H1 (cell line): ENCODE data around the gene PALM3. TPM values are rescaled to one million over a fixed set of nuclear protein-coding genes. Genes with fewer than 3 reads are reported as not detected.

Experiments used
- CTCF ChIA-PET: fragments of 300-600 bp; sonication (Branson Sonifier 250); formaldehyde crosslinking; loops from one replicate; lab custom pipeline; 2021; ENCODE audit not compliant: partially characterized antibody; lab: Charles Lee
- POLR2A ChIA-PET: fragments of 300-600 bp; sonication (Branson Sonifier 250); formaldehyde crosslinking; loops from one replicate; lab custom pipeline; 2021; ENCODE audit warnings: inconsistent platforms; ENCODE audit not compliant: partially characterized antibody; lab: Charles Lee
- DNase-seq, 2 experiments: peaks; one replicate each; pipeline versions ENCODE4 v3.0.0 to v3.0.0-alpha.2; 2010 to 2022; ENCODE audit warnings: low spot score in 2 of 2, low read depth in 1 of 2, mixed read lengths in 1 of 2
- FAIRE-seq: peaks from 2 replicates; lab custom pipeline; 2011; peaks lifted over from hg19 to GRCh38; lab: Jason Lieb, UNC
- H2AFZ ChIP-seq: 2 replicates; pipeline ENCODE4 v1.8.1; 2012; ENCODE audit warnings: low read length, inconsistent platforms
- H2AK5ac ChIP-seq: 2 replicates; pipeline ENCODE4 v1.6.1; 2013; ENCODE audit warnings: low read depth, low read length
- H2BK120ac ChIP-seq: replicated peaks from 2 replicates; pipeline ENCODE3; 2013; ENCODE audit warnings: low read depth, low read length, inconsistent platforms
- H2BK12ac ChIP-seq: 2 replicates; pipeline ENCODE4 v1.6.1; 2013; ENCODE audit warnings: low read depth, low read length
- H2BK15ac ChIP-seq: 2 replicates; pipeline ENCODE4 v1.6.1; 2013; ENCODE audit warnings: low read length
- H2BK20ac ChIP-seq: 2 replicates; pipeline ENCODE4 v1.6.1; 2013; ENCODE audit warnings: low read length
- H2BK5ac ChIP-seq: 2 replicates; pipeline ENCODE4 v1.6.1; 2013; ENCODE audit warnings: low read depth, low read length
- H3K14ac ChIP-seq: 2 replicates; pipeline ENCODE4 v1.6.1; 2013; ENCODE audit warnings: inconsistent platforms; ENCODE audit not compliant: insufficient read length
- H3K18ac ChIP-seq: 2 replicates; pipeline ENCODE4 v1.6.1; 2013; ENCODE audit warnings: low read length; ENCODE audit errors: extremely low read depth
- H3K23ac ChIP-seq: 2 replicates; pipeline ENCODE4 v1.6.1; 2013; ENCODE audit warnings: inconsistent platforms; ENCODE audit not compliant: insufficient read length
- H3K23me2 ChIP-seq: 2 replicates; pipeline ENCODE4 v1.6.1; 2013; ENCODE audit warnings: low read depth, low read length
- H3K27ac ChIP-seq: 2 replicates; pipeline ENCODE4 v1.6.1; 2011; ENCODE audit warnings: low read depth, low read length, inconsistent platforms
- H3K27me3 ChIP-seq, 4 experiments: replicated peaks in 1 of 4; 1 replicate in 1 of 4; 2 replicates in 3 of 4; pipeline versions ENCODE4 v1.6.1 to v1.8.1; 2011 to 2013; ENCODE audit warnings: low read length in 3 of 4, mild to moderate bottlenecking in 3 of 4, inconsistent platforms in 2 of 4, mixed read lengths in 2 of 4, moderate library complexity in 1 of 4; ENCODE audit not compliant: control insufficient read depth in 3 of 4, insufficient read depth in 3 of 4; ENCODE audit errors: extremely low read depth in 1 of 4
- H3K36me3 ChIP-seq, 4 experiments: 2 replicates each; pipeline versions ENCODE4 v1.6.1 to v1.8.1; 2011 to 2013; ENCODE audit warnings: mild to moderate bottlenecking in 4 of 4, low read length in 3 of 4, moderate library complexity in 2 of 4, control low read depth in 1 of 4, inconsistent platforms in 1 of 4; ENCODE audit not compliant: insufficient read depth in 4 of 4, control insufficient read depth in 2 of 4
- H3K4ac ChIP-seq: replicated peaks from 2 replicates; pipeline ENCODE3; 2013; ENCODE audit warnings: low read length, low read depth, mixed read lengths, inconsistent platforms; ENCODE audit not compliant: insufficient read length
- H3K4me1 ChIP-seq, 4 experiments: replicated peaks in 1 of 4; 1 replicate in 1 of 4; 2 replicates in 3 of 4; pipeline versions ENCODE4 v1.6.1 to v1.8.1; 2011 to 2013; ENCODE audit warnings: low read length in 3 of 4, inconsistent platforms in 2 of 4, mixed read lengths in 1 of 4; ENCODE audit not compliant: insufficient read depth in 4 of 4, control insufficient read depth in 3 of 4
- H3K4me2 ChIP-seq, 2 experiments: 2 replicates each; pipeline versions ENCODE4 v1.6.1 to v1.8.1; 2011 to 2013; ENCODE audit warnings: low read depth in 2 of 2, low read length in 2 of 2, control low read depth in 1 of 2, inconsistent platforms in 1 of 2, mild to moderate bottlenecking in 1 of 2; ENCODE audit not compliant: insufficient read depth in 1 of 2
- H3K4me3 ChIP-seq, 4 experiments: fragments of 200-600, 300-600 bp in 1 of 4; sonication (generic), shearing (Covaris generic), sonication (Bioruptor Twin) in 1 of 4; 2 replicates each; pipeline versions ENCODE4 v1.5.1 to v1.8.1; 2011 to 2016; ENCODE audit warnings: low read length in 4 of 4, low read depth in 3 of 4, control low read depth in 2 of 4, inconsistent platforms in 2 of 4, mild to moderate bottlenecking in 2 of 4, mixed read lengths in 1 of 4, moderate library complexity in 1 of 4; ENCODE audit not compliant: insufficient read depth in 2 of 4; ENCODE audit errors: extremely low read depth in 1 of 4
- H3K56ac ChIP-seq: replicated peaks from 2 replicates; pipeline ENCODE3; 2013; ENCODE audit warnings: low read depth, mild to moderate bottlenecking, mixed read lengths, low read length, inconsistent platforms; ENCODE audit not compliant: insufficient read length
- H3K79me1 ChIP-seq: 2 replicates; pipeline ENCODE4 v1.6.1; 2013; ENCODE audit warnings: low read depth, low read length, control low read depth
- H3K79me2 ChIP-seq, 2 experiments: 2 replicates each; pipeline versions ENCODE4 v1.6.1 to v1.8.1; 2012 to 2013; ENCODE audit warnings: low read length in 2 of 2, mild to moderate bottlenecking in 2 of 2, inconsistent platforms in 1 of 2; ENCODE audit not compliant: insufficient read depth in 2 of 2, control insufficient read depth in 1 of 2
- H3K9ac ChIP-seq, 4 experiments: replicated peaks in 1 of 4; 1 replicate in 1 of 4; 2 replicates in 3 of 4; pipeline versions ENCODE4 v1.6.1 to v1.8.1; 2011 to 2013; ENCODE audit warnings: low read depth in 3 of 4, low read length in 3 of 4, control low read depth in 2 of 4, mild to moderate bottlenecking in 2 of 4, moderate library complexity in 2 of 4, inconsistent platforms in 1 of 4; ENCODE audit errors: extremely low read depth in 1 of 4
- H3K9me3 ChIP-seq, 2 experiments: 2 replicates each; pipeline versions ENCODE4 v1.6.1 to v1.8.1; 2012 to 2013; ENCODE audit warnings: mild to moderate bottlenecking in 2 of 2, moderate library complexity in 2 of 2, control low read depth in 1 of 2, inconsistent platforms in 1 of 2, low read depth in 1 of 2, low read length in 1 of 2, mixed read lengths in 1 of 2; ENCODE audit not compliant: insufficient read depth in 2 of 2
- H4K20me1 ChIP-seq, 2 experiments: replicated peaks in 1 of 2; 2 replicates each; pipeline versions ENCODE3 to v1.8.1; 2011 to 2013; ENCODE audit warnings: inconsistent platforms in 2 of 2, low read length in 2 of 2, mild to moderate bottlenecking in 1 of 2; ENCODE audit not compliant: insufficient read depth in 2 of 2, control insufficient read depth in 1 of 2
- H4K5ac ChIP-seq: 2 replicates; pipeline ENCODE4 v1.6.1; 2013; ENCODE audit warnings: low read length, low read depth, mixed read lengths, inconsistent platforms; ENCODE audit not compliant: insufficient read length
- H4K8ac ChIP-seq: 2 replicates; pipeline ENCODE4 v1.8.0; 2013; ENCODE audit warnings: mild to moderate bottlenecking, moderate library complexity, low read length, inconsistent platforms; ENCODE audit not compliant: insufficient read depth; ENCODE audit errors: extremely low read depth
- H4K91ac ChIP-seq: replicated peaks from 2 replicates; pipeline ENCODE3; 2013; ENCODE audit warnings: low read length, mixed read lengths, inconsistent platforms; ENCODE audit not compliant: insufficient read length
- ASH2L ChIP-seq: fragments of 200-600, 300-600 bp; sonication (generic); IDR thresholded peaks from one replicate; pipeline ENCODE4 v1.7.1; 2017; ENCODE audit warnings: low read length
- E2F6 ChIP-seq: IDR thresholded peaks from 2 replicates; pipeline ENCODE4 v1.6.1; 2012; ENCODE audit warnings: inconsistent platforms
- FOSL1 ChIP-seq: IDR thresholded peaks from 2 replicates; pipeline ENCODE4 v1.6.1; 2011; ENCODE audit warnings: mild to moderate bottlenecking, low read depth, low read length, moderate library complexity; ENCODE audit not compliant: insufficient read depth
- KDM1A ChIP-seq: fragments of 200-600, 300-600 bp; sonication (generic); IDR thresholded peaks from 2 replicates; pipeline ENCODE4 v1.7.1; 2016; ENCODE audit warnings: mild to moderate bottlenecking, low read length, borderline replicate concordance
- KDM4A ChIP-seq: IDR thresholded peaks from one replicate; pipeline ENCODE4 v1.7.1; 2012; ENCODE audit warnings: low read depth, mild to moderate bottlenecking, moderate library complexity, low read length, inconsistent platforms; ENCODE audit not compliant: severe bottlenecking
- PHF8 ChIP-seq: fragments of 200-600 bp; sonication (generic); conservative IDR thresholded peaks from 2 replicates; pipeline ENCODE4 v1.7.1; 2012; ENCODE audit warnings: low read depth, mild to moderate bottlenecking, inconsistent platforms, low read length, moderate library complexity
- POLR2A ChIP-seq, 2 experiments: IDR thresholded peaks; 1 replicate in 1 of 2; 2 replicates in 1 of 2; pipeline ENCODE4 v1.6.1; 2011; ENCODE audit warnings: low read depth in 2 of 2, low read length in 2 of 2, mild to moderate bottlenecking in 2 of 2; ENCODE audit errors: control extremely low read depth in 1 of 2
- SIRT6 ChIP-seq: IDR thresholded peaks from one replicate; pipeline ENCODE4 v1.7.1; 2012; ENCODE audit warnings: low read length, inconsistent platforms
- TAF1 ChIP-seq: IDR thresholded peaks from 2 replicates; pipeline ENCODE4 v1.6.1; 2011; ENCODE audit warnings: mild to moderate bottlenecking, low read depth, low read length
- TAF7 ChIP-seq: optimal IDR thresholded peaks from 2 replicates; pipeline ENCODE3; 2011; ENCODE audit warnings: low read depth, mild to moderate bottlenecking, inconsistent platforms, low read length, moderate library complexity, borderline replicate concordance
- YY1 ChIP-seq: IDR thresholded peaks from 2 replicates; pipeline ENCODE4 v1.6.1; 2011; ENCODE audit warnings: low read depth, mild to moderate bottlenecking, low read length
- WGBS, 2 experiments: shearing (Covaris generic) in 1 of 2; methylation state at CpG; one replicate each; pipeline versions ENCODE4 v1.1.6 to v1.1.7; 2013 to 2015; ENCODE audit warnings: low lambda C conversion rate in 2 of 2, mixed read lengths in 2 of 2, inconsistent platforms in 1 of 2, low coverage in 1 of 2, missing lambda C conversion rate in 1 of 2; ENCODE audit not compliant: insufficient replicate concordance in 2 of 2, insufficient coverage in 1 of 2, insufficient read length in 1 of 2; ENCODE audit errors: extremely low coverage in 1 of 2, missing lambda C conversion rate in 1 of 2; 5-methylcytosine and 5-hydroxymethylcytosine counted together
- polyA plus RNA-seq, 7 experiments: library from polyadenylated mRNA; depleted of rRNA in 3 of 7; stranded (reverse) in 5 of 7; unstranded in 2 of 7; fragments of >200 nt in 5 of 7; fragments of 200-250 nt in 2 of 7; gene quantifications; 1 replicate in 5 of 7; 2 replicates in 1 of 7; 4 replicates in 1 of 7; pipeline versions ENCODE4 v1.2.1 to v1.2.3, GENCODE V29; 2011 to 2013; ENCODE audit warnings: missing spikeins in 2 of 7, mixed read lengths in 2 of 7
- total RNA-seq: library from RNA; stranded (reverse); fragmentation: NEBNext Ultra II Directional; extraction: Animal tissue kit (Norgen Biotek cat#: 25700); gene quantifications from 2 replicates; pipeline ENCODE4 v1.2.1, GENCODE V29; 2021

Gene PALM3
- total and polyA plus RNA-seq, 2 of the 8 experiments (the other 6 are each of a cell fraction or from before 2014, with no cell fraction given): 5.8 to 31.3 TPM

GRCh38 chr19:14102102-14102696 is 40.3 kb upstream of the PALM3 start:
- no peak overlapping the region for H2AK5ac ChIP-seq
- ChIA-PET POLR2A (interaction anchor here (1.2 to 2.1 kb wide), 4 partner anchors 9 to 24 kb away, joined by 3 to 6 read pairs (median 4); a partner anchor contains a TSS), CTCF (interaction anchor here (0.6 to 5.3 kb wide), 7 partner anchors 8 to 48 kb away, joined by 3 to 40 read pairs (median 3); a partner anchor contains a TSS)
- H4K20me1 ChIP-seq: peaks cover 0 to 4% of the 10 kb centered on the region in 2 experiments
- no peak overlapping the region for H3K27ac ChIP-seq
- no peaks in the 10 kb centered on the region for H3K9me3 ChIP-seq
- H3K23me2 ChIP-seq: no peaks in the 10 kb centered on the region
- H3K4me3 ChIP-seq: no peak overlapping the region
- no peak for DNase-seq
- H4K8ac ChIP-seq: no peak overlapping the region
- H3K14ac ChIP-seq: no peak overlapping the region
- H3K36me3 ChIP-seq: no peaks in the 10 kb centered on the region
- no peak overlapping the region for H3K4me2 ChIP-seq
- no peak overlapping the region for H3K56ac ChIP-seq
- H2BK5ac ChIP-seq: no peak overlapping the region
- no peak overlapping the region for H2BK20ac ChIP-seq
- H4K91ac ChIP-seq: no peak overlapping the region
- no peak for TF ChIP-seq KDM1A
- no peak for TF ChIP-seq FOSL1
- TF ChIP-seq TAF1: no peak
- no peak for TF ChIP-seq POLR2A (IDR thresholded peaks at IDR 0.05; ENCODE audit: control extremely low read depth in 1 of 2, low read depth in 2 of 2, low read length in 2 of 2)
- no peak for TF ChIP-seq TAF7
- no peak for TF ChIP-seq YY1
- TF ChIP-seq ASH2L: no peak
- TF ChIP-seq KDM4A: no peak
- TF ChIP-seq E2F6: no peak
- no peak for TF ChIP-seq PHF8
- TF ChIP-seq SIRT6: no peak
- no peak overlapping the region for H3K23ac ChIP-seq
- no peak overlapping the region for H4K5ac ChIP-seq
- FAIRE-seq: no peak
- no peaks in the 10 kb centered on the region for H3K4me1 ChIP-seq
- H3K79me1 ChIP-seq: no peaks in the 10 kb centered on the region
- no peak overlapping the region for H2BK15ac ChIP-seq
- no peak overlapping the region for H2BK120ac ChIP-seq
- H3K4ac ChIP-seq: no peak overlapping the region
- no peak overlapping the region for H3K9ac ChIP-seq
- H2AFZ ChIP-seq: no peak overlapping the region
- H3K79me2 ChIP-seq: no peaks in the 10 kb centered on the region
- 88% methylated on average over 11 of the region's 11 CpGs; no CpG with 5 or more reads in 1 of the 2 experiments for WGBS, 2 experiments
- H3K18ac ChIP-seq: no peak overlapping the region
- no peaks in the 10 kb centered on the region for H3K27me3 ChIP-seq
- H2BK12ac ChIP-seq: no peak overlapping the region
